ENCODE data around the gene BTBD2.

GRCh38 chr19:1956868-1957492, 58.5 kb downstream of the BTBD2 start:
- TF ChIP-seq POLR2A (IDR thresholded peaks at IDR 0.05) (no peak), CTCF (IDR thresholded peaks at IDR 0.05) (no peak), EP300 (IDR thresholded peaks at IDR 0.05) (peak in 1 of 4 donors; percentile 14)

All from sigmoid colon (tissue), 4 donors.